MM.1S (cell line): Measurements from ENCODE around the gene SLC38A8.

Experiments used
- CTCF ChIP-seq: fragments of 300-600 bp; sonication (generic); IDR thresholded peaks from 2 replicates; pipeline ENCODE4 v1.5.1; 2016; ENCODE audit warnings: antibody characterized with exemption, low read length, mixed read lengths
- EZH2 ChIP-seq: fragments of 300-600 bp; sonication (generic); optimal IDR thresholded peaks from 2 replicates; pipeline ENCODE3; 2017; ENCODE audit warnings: low read depth, mild to moderate bottlenecking, antibody characterized with exemption, low read length, mixed read lengths
- EZH2phosphoT487 ChIP-seq: fragments of 300-600 bp; sonication (generic); IDR thresholded peaks from 2 replicates; pipeline ENCODE4 v1.6.1; 2018; ENCODE audit warnings: antibody characterized with exemption, low read length

GRCh38 chr16:83994703-83995102, 47.9 kb downstream of the SLC38A8 start:
- no peak for TF ChIP-seq CTCF
- no peak for TF ChIP-seq EZH2phosphoT487
- no peak for TF ChIP-seq EZH2
